ENCODE results near the gene GLUD1.
"Not testable (repeated sequence)": the region's sequence is repeated elsewhere in the genome, so short reads cannot be mapped to it uniquely, and the experiment has no call there.

The GLUD1 gene

DNA sequence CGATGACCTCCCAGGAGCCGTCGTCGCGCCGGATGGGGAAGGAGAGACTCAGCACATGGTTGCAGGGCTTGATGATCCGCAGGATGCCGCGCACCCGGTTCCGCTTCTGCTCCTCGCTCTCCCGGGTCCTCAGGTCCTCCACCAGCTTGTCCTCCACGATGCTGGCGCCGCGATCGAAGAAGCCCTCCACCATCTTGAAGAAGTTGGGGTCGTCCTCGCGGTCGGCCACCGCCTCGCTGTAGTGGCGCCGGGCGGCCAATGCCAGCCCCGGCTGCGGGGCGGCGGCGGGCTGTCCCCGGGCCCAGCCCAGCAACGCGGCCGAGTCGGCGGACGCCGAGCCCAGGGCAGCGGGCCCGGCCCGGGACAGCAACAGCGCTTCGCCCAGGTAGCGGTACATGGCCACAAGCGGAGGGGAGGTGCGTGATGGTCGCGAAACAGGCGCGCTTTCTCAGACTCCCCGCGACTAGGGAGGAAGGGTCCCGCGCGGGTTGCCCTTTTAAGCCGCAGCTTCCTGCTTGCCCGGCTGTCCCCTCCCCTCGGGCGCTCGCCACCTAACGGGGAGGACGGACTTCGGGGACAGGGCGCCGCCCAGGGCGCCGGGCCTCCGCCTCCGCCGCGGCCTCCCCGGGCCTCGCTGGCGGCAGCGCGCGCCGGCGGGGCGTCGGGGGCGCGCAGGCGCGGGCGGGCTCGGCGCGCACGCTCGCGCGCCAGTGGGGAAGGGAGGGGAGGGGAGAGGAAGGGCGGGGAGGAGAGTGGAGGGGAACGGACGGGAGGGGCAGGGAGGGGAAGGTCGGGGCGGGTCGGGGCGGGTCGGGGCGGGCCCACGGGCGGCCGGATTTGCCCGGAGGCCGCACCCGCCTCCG, at the start of gene GLUD1, which contains the start of gene SHLD2:
Gene GLUD1 (minus strand): TSS at position 471 of the 863 bp plus-strand sequence. CDS start 74 bp downstream, at position 397.
Gene SHLD2 (plus strand): TSS at position 834 of the 863 bp plus-strand sequence. CDS start 56,149 bp downstream, outside the sequence.
- peak; percentile 97 for DNase-seq

GRCh38 chr10:87143109-87143418, 48.4 kb upstream of the GLUD1 start:
- not testable (repeated sequence) for DNase-seq

DNA sequence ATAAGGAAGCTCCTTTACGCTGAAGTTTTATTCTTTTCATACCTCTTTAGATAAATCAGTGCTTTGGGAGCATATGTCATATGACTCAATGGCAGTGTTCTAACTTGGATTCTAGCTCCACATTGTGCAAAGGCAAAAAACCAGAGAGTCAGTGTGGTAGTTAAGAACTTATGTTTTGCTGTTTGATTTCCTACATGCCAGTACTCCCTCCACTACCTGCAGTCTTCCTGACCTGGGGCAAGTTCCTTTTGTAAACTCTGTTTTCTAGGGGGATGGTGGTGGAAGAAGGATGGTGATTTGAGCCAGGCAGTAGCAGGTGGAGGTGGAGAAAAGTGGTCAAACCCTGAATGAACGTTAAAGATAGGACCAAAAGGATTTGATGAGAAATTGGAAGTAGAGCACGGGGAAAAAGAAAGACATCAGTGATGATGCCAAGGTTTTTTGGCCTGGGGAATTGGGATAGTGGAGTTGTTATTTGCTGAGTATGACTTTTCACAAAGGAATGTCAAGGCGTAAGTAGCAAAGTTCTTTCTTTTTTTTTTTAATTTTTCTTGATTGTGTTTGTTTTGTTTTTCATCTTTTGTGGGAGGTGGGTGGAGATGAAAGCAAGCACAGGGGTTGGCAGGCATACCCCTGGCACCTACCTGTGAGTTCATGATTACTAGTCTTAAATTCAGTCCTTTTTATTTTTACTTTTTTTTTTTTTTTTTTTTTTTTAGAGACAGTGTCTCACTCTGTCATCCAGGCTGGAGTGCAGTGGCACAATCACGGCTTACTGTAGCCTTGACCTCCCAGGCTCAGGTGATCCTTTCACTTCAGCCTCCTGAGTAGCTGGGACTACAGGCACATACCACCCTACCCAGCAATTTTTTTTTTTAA, 47.8 kb upstream of the GLUD1 start:
- not testable (repeated sequence) for DNase-seq

GRCh38 chr10:87137478-87137877, 42.8 kb upstream of the GLUD1 start:
- not testable (repeated sequence) for DNase-seq

DNA sequence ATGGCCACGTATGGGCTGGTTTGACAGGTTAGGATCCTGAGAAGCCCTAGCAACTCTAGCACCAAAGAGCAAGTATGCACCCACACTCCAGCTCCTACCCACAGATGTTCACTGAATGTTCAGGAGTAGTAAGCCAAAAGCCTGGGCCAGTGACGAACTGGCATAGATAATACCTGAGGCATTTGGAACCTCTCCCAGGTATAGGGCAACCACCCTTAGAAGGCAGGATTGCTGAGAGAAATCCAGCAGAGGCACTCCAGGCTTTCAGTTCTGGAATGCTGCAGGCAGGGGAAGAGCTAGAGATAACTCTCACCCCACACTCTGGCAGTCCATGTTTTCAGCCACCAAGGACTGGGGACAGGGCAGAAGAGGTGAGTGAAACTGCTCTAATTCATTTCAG, 39.8 kb upstream of the GLUD1 start:
- not testable (repeated sequence) for DNase-seq

GRCh38 chr10:87133936-87134335, 39.3 kb upstream of the GLUD1 start:
- DNase-seq = not testable (repeated sequence)

DNA sequence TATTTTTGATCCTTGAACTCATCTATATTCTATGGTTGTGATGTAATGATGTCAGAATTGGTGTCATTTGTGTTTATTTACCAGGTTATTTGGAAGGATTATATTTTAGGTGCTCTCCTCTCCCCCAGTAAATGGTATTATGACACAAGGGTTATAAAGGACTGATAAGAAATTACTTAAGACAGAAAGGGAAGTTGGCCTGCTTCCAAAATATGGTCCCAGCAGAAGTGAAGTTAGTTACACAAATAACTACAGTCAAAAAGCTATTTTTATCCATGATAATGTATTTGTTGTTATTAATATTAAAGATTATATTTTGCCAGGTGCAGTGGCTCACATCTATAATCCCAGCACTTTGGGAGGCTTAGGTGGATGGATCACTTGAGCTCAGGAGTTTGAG, 37.5 kb upstream of the GLUD1 start:
- DNase-seq = not testable (repeated sequence)

DNA sequence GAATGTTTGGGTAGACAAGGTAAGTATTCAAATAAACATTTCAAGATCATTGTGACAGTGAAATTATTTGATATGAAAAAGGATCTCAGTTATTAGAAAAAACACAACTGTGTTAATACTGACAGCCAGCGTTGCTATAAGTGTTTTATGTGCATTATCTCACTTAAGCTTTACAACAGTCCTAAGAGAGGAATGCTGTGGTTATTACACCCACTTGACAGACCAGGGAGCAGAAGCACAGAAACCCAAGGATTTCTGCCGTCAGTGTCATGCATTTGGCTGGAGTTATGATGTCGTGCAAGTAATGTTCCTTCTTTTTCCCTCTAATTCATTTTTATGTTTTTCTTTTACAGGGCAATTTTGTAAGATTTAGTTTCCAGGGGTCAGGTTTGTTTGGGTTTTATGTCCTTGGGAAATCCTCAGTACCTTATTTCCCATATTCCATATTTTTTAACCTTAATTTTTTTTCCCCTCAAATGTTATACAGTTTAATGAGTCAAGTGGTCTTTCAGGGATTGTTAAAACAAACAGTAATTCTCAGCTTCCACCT, 33.0 kb upstream of the GLUD1 start:
- DNase-seq = not testable (repeated sequence)

- not testable (repeated sequence) for DNase-seq
Observed at GRCh38 chr10:87127048-87127447, 32.4 kb upstream of the GLUD1 start.

GRCh38 chr10:87123351-87123750, 28.7 kb upstream of the GLUD1 start:
- DNase-seq = not testable (repeated sequence)

DNA sequence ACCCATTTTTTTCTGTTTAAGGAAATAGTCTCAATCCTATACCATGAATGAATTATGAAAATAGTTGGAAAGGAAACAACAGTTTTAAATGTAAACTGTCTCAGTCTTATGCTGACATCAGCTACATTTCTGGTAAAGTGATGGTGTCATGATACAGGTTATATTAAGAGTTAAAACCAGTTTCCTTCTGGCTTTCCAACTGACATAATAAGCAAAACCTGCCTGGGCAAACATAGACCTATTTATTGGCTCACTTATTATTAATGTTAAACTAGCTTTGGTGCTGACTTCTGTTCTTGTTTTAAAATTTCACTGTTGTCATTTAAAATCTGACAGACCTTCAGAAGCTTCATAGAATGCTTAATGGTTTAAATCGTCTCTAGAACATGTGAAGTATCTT, 24.4 kb upstream of the GLUD1 start:
- not testable (repeated sequence) for DNase-seq

GRCh38 chr10:87118122-87118521, 23.5 kb upstream of the GLUD1 start:
- not testable (repeated sequence) for DNase-seq

DNA sequence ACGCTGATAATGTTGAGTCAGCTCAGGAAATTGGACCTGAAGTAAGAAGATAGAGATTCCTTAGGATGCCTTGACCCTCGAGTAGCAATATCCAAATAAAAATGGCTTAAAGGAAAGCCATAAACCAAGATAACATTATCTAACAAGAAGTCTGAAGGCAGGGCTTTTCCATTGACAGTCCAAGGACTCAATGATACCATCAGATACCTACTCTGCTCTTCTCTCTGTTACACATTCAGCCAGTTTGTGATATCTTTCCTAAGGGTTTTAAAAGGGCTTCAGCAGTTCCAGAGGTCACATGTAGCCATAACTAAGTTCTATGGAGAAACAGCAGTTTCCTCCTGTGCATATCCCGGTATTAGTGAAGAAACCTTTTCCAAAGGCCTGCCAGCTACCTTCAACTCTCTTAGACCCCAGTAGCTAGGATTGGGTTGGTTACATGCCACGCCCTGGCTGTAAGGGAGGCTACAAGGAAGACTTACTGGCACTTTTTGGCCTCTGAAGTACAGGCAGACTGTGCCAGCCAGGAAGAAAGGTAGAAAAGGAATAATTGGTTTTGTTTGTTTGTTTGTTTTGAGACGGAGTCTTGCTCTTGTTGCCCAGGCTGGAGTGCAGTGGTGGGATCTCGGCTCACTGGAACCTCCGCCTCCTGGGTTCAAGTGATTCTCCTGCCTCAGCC, 10.9 kb upstream of the GLUD1 start:
- DNase-seq = no peak

DNA sequence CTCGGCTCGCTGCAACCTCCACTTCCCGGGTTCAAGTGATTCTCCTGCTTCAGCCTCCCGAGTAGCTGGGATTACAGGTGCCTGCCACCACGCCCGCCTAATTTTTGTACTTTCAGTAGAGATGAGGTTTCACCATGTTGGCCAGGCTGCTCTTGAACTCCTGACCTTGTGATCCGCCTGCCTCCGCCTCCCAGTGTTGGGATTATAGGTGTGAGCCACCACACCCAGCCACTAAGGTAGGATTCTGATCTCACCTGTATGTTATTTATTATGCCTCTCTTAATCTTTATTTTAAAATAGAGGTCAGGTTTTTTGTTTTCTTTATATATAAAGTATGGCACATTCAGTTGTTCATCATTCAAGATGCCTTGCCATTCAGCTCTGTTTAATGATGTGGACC, 10.1 kb upstream of the GLUD1 start:
- DNase-seq = not testable (repeated sequence)

DNA sequence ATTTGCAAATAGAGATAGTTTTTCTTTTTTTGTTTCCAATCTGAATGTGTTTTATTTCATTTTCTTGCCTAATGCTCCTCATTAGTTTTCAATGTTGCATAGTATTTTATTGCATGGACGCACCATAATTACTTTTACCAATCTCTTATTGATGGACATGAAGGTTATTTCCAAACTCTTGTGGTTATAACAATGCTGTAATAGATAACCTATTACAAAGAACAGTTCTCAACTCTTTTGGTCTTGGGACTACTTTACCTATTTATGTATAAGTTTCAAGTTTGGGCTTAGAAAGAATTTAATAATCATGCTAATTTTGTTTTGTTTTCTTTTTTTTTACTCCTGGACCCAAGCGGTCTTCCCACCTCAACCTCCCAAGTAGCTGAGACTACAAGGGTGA, 7.4 kb upstream of the GLUD1 start:
- DNase-seq = no peak

- DNase-seq = peak; percentile 91
Observed at GRCh38 chr10:87095236-87095945, 748 bp upstream of the GLUD1 start.

DNA sequence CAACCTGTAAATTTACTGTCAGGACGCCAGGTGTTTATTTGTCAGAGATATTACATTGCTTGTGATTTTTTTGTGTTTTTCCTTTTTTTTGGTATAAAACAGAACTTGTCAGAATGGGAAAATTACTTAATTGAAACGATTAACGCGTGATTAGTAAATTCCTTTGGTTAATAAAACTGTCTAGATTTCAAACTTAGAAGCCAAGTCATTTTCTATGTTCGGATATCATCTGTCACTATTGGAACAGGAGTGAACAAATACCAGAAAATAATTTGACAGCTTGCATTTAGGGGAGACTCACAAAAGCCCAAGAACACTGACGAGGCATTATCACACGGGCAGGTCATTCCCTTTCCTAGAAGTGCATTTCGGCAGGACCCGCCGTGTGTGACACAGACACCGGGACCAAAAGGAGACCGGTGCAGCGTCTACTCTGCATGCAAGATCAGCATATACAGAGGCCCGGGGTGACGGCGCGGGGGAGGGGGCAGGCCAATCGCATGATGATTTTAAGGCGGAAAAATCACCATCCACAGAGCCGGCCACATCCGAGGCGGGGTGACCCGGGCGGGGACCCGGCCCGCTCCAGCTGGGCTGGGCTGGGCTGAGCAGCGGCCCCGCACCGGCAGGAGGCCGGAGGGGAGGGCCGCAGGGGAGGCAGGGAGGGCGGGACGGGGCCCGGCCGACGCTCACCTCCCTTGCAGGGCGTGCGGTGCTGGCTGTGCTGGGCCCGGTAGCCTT, 841 bp downstream of the GLUD1 start:
- DNase-seq = peak; percentile 80

DNA sequence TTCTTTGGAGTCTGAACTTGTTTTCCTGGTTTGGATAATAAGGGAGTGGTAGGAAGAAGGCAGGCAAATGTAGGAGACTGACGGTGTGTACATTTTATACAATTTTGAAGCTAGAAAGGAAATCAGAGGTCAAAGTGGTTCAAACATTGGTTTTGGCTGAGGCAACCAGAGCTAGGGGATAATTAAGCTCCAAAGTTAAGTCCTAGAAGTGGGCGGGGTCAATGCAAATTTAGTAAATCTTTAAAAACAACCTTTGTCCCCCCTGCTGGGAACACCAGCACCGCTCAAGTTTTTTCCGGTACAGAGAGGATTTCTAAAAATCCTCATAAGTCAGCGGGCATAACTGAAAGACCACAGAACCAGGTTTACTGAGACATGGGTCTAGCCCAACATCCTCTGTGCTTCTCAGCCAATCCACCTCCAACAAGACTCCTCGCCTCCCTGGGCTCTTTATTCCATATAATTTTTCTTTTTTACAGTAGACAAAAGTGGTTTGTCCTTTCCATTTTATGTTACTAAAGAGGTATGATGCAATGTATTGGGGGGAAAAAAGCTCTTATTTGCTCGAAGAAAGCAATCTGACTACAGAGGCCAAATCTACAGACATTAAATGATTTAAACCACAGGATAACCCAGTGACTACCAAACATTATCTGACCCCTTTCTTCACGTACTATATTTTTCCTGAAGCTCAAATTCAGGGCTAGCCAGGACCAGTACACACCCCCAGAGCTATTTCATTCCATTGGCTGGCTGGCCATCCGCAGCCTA, 1.6 kb downstream of the GLUD1 start:
- DNase-seq = no peak

DNA sequence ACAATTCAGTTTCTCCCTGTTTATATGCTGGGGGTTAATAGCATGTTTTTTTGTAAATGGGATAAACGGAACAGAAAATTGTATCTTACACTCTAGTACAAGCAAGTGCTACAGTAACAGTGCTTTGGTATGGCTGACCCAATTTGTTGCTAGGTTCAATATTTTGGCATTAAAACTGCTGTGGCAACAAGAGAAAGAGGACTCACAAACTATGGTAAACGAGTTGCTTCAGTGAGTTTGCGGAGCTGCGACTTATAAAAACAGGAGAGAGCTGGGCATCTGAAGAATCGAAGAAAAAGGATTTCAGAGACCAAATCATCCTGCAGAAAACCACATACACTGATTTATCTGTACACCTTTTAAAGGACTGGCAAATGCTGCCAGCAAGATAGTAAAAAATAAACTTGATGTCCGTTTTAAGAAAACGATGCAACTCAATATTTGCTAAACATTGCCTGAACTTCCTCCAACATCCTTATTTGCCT, 2.2 kb downstream of the GLUD1 start:
- DNase-seq = no peak

- no peak for DNase-seq
Observed at GRCh38 chr10:87090779-87091178, 3.9 kb downstream of the GLUD1 start.

Measured in islet precursor cell (in vitro differentiated cells).